NCI-H1048 (cell line): ENCODE measurements around the gene SOX10.

ENCODE experiments used
- DNase-seq: peaks from one replicate; lab custom pipeline; 2025; lab: John Stamatoyannopoulos, UW

Gene SOX10

DNA sequence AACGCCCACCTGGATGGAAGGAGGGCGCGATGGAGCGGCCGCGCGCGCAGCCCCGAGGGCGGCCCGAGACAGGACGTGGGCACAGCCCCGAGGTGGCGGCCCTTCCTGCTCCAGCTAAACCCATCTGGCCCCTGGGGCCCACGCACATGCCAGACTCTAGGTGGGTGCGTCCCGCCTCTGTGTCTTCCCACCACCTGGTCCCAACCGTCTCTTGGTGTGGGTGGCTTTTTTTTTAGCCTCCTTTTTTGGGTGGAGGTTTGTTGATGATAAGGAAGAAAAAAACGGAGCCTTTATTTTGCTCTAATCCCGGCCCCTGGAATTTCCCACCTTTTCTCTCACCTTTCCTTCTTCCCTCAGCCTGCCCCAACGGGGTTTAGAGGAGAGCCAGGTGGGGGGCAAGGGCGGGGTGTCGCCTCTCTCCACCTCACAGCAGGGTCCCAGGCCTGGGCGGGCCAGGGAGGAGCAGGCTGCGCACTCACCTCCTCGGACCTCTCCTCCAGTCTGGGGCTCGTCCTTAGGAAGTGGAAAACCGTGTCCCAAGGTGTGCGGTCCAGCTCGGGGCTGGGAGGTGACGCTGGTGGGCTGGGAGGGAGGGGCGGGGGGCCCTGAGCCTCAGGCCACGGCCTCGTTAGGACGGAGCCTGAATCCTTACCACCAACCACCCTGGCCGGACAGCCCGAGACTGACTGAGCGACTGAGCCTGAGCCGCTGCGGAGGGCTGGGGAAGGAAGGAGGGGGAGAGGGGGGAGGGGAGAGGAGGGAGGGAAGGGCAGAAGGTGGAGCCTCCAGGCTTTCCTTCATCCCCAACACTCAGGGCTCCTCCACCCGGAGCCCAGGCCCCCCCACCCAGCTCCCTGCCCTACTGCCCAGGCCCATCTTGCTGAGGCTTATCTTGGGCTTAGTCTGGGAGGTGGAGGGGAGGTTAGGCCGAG, at the start of gene SOX10:
SOX10 (minus strand) TSS at position 696 of the 932 bp plus-strand sequence. CDS start 771 bp downstream, outside the sequence.
- no peak for DNase-seq

DNA sequence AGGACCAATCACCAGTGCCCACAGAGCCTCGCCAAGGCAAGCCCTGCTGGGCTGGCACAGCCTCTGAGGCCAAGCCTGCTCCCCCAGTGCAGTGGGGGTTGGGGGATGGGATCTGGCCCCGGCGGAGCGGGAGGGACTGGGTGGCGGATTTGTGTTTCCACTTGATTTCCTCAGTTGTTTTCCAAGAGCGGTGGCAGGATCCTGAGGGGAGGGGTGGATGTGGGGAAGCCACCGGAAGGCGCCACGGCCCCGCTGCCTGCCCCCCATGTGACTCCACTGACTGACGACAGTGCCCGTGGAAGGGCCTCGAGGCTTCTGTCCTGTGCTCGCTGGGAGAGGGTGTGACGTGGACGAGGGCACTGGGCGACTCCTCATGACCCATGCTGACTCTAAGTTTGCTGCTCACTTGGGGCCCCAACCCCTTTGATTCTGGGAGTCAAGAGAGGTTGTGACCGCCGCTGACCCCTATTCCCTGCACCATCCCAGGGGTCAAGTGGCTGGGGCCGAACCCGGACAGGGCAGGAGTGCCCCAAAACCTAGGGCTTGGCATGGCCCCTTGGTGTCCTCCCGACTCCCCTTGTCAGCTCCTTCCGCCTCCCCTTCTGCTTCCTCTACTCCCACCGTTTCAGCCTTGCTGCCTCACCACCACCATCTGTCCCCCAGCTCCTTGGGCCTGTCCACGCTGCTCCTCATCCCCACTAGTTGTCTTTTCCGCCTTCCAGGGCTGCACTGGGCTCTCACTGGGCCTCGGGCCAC, 49.3 kb upstream of the SOX10 start:
- no peak for DNase-seq

DNA sequence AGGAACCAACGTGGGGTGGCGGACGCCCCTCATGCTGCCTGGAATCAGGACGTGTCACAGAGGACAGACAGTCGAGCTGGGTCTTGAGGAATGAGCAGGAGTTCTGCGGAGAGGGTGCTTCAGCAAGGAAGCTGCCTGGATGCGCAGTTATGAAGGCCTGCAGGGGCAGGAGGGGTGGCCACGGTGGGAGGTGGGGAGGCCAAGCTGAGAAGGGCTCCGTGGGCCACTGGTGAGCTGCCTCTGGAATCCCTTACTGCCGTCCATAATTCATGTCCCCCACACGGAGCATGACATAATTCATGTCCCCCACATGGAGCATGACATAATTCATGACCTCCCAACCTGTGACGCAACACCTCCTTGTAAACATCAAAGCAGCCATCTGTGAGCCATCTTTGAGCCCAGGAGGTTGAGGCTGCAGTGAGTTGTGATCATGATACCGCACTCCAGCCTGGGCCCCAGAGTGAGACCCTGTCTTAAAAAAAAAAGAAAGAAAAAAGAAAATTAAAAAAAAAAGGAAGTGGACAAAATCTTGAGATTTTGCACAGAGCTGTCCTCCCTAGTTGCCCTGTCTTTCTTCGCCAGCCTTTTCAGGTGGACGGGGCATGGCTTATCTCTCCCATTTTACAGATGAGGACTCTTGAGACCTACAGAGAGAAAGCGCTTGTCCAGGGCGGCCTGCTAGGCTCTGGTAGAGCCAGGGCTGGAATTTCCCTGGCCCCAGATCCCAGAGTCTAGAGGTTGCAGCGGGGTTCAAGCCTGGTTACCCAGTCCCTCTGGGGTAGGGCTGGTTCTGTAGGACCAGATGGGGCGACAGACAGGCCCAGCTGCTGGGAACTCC, 48.5 kb upstream of the SOX10 start:
- no peak for DNase-seq

DNA sequence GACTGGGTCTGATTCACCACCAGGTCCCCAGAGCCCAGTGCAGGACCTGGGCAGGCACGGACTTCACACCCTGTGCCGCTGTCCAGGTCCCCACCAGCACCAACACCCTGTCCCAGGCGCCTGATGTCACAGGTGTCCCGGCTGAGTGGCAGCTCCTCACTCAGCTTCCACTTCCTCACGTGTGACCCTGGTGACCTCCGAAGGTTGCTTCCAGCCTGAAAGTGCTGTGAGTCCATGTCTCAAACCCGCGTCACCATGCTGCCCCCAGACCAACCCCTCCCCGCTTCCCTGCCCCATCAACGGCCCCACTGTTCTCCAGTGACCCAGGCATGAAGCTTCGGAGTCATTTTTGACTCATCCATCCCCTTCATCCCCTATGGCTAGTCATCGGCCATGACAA, 47.1 kb upstream of the SOX10 start:
- DNase-seq, result no peak

DNA sequence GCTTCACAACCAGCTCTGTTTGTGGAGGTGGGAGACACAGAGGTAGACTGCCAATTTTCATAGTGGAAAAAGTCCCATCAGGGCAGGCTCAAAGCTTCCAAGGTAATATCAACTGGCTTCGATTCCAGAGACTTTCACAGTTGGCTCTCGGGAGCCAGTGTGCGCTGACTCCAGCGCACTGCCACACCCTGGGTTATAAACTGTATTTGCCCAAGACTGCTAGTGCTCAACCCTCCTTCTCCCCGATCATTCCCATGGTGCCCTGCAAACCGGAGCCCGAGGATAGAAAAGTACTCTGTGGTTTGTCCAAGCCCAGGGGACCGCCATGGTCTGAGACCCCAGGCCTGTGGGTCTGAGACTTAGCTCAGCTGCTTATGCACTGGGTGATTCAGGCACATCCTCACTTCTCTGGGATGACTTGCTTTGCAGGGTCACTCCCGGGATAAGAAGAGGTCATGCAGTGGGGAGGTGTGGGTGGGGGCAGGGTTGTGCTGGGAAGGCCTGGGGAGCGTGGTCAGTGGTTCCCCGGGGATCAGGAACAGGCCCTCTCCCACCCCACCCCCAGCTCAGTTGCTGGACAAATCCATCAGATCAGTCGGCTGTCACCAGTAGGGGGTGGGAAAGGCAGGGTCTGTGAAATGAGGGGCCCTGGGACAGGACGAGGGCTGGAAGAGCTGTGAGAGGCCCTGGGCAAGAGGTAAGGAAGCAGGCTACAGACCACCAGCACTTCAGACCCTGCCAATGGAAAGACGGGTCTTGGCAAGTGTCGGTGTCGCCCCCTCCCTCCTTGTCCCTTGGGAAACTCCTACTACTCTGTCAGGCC, 46.2 kb upstream of the SOX10 start:
- DNase-seq, result no peak

DNA sequence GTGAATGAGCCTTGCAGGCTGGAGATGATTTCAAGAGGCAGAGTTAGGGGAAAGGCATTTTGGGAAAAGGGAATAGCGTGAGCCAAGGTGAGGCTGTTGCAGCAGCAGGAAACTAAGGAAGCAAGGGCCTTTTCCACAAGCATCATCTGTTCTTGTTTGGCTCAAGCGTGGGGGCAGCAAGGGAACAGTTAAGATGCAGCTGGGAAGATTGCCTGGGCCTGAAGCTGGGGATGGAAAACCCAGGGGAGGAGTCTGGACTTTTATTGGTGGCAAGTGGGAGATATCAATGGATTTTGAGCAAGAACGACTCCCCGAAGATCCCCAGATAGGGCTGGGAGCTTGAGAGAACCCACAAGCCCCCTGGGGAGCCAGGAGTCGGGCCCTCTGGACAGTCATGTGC, 45.5 kb upstream of the SOX10 start:
- DNase-seq, result no peak

DNA sequence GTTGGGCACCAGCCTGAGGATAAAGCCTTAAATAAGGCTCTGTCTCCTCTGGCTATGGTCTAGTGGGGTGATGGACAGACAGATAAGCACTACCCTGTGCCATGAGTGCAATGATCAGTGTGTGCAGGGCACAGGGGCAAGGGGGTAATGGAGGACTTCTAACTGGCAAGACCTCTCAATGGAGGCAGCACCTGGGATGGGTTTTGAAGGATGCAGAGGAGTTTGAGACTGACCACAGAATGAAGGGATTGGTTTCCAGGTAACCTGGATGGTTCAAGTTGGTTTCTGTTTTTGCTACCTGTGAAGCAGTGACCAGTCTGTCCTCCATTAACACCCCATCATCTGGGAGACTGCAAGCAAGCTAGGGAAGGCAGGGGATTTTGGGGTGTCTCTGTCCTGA, 45.0 kb upstream of the SOX10 start:
- no peak for DNase-seq

DNA sequence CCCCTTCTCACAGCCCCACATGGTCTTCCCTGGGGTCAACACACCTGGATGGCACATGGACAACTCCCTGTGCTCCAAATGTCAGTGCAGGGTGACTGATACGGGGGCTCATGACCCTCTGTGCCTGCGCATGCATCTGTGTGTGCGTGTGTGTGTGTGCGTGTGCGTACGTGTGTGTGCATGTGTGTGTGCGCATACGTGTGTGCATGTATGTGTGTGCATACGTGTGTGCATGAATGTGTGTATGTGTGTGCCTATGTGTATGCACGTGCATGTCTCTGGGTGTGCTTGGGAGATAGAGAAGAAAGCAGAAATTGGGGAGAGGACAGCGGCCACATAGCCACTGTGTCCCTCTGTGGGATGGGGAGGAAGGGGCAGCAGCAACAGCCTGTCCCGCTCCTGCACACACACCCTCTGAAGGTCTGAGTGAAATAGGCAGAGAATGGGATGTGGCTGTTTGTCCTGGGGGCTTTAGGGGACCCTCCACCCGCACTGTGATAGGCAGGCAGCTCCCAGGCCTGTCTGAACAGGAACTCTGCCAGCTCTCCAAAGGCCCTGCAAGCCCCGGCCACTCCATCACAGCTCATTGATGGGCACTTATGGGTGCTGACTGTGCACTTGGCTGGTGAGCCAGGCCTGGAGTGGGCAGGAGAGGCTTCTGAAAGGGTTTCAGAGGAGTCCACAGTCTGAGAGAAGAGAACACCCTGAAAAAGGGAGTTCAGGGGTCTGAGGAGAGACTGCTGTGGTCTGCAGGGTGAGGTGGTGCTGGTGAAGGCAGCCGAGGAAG, 44.2 kb upstream of the SOX10 start:
- DNase-seq, result no peak

DNA sequence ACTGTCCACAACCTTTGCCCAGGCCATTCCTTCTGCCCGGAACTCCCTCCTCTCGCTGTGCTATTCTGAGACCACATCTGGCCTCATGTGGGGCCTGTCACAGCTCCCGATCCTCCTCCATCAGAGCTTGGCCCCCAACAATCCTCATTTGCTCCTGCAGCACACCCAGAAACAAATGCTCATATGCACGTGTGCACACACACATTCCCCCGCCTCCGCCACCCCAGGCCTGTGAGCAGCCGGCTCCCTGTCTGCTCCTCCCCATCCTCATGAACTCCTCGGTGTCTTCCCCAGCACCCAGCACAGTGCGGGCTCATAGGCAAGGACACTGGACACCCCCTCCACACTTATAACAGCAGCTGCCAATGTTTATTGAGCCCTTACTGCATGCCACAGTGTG, 43.1 kb upstream of the SOX10 start:
- no peak for DNase-seq

DNA sequence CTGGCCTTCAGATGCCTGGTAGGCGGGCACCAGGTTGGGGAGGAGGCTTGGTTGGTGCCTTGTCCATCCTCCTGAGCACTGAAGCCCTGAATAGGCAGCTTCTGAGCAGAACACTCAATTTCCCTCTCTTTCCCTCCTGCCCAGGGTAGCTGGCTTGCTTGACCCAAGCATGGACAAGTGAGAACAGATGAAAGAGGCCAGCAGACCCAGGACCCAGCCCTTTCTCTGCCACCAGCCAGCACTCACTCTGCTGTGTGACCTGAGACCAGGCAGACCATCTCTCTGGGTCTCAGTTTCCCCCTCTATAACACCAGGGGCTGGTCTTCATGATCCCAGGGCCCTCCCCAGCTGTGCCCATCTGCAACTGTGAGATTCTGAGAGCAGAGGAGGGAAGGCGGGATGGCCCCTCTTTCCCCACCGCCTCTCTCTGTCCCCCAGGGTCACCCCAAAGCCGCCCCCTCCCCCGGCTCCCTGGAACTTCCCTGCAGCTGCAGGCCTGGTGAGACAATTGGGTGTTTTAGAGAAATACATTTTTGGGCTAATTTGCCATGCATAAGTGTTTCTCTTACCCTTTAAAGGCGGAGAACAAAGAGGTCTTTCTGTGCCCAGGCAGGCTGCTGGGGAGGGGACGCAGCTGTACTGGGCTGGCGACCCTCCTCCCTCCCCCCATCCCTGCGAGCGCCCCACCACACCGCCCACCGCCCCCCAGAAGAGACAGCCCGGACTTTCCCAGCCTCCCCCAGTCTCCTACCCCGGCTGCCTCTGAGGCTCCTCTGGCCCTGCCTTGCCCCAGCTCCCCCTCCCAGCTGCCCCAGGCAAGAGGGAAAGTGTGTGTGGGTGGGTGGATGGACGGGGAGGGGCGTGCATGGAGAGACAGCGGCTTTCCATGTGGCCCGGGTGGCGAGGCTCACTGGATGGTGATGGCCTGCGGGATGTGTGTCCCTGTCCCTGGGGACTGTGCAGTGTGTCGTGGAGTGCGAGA, 42.1 kb upstream of the SOX10 start:
- DNase-seq, result no peak

DNA sequence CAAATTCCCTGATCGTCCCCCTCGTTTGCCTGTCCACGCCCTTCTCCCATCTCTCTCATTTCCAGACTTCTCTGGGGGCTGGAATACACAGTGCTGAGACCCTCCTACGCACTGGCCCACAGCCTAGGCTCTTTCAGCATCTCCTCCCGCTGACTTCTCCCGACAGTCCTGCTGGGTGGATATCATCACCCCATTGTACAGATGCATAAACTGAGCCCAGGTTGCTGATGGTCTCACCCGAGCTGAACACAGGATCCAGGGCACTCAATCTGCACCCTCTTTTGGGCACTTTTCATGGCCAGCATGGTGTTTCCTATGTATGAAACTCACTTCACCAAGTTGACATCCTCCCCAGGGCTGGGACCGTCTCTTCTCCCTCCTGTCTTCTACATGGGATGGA, 41.2 kb upstream of the SOX10 start:
- no peak for DNase-seq

DNA sequence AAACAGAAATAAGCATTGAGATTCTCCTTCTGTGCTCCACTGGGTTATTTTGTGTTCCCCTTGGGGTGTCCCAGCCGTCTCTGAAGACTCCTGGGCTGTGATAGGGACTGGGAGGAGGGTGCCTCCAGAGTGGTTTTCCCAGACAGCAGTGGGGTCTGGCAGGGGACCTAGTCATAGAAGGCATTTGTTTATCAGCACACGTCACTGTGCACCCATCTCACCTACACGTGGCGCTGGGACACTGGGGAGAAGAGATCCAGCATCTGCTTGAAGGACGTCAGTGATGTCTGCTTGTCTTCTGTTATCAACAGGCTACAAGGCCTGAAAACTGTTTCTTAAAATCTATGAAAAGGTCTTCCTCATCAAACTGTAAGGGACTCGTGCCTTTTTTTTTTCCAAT, 38.7 kb upstream of the SOX10 start:
- no peak for DNase-seq

DNA sequence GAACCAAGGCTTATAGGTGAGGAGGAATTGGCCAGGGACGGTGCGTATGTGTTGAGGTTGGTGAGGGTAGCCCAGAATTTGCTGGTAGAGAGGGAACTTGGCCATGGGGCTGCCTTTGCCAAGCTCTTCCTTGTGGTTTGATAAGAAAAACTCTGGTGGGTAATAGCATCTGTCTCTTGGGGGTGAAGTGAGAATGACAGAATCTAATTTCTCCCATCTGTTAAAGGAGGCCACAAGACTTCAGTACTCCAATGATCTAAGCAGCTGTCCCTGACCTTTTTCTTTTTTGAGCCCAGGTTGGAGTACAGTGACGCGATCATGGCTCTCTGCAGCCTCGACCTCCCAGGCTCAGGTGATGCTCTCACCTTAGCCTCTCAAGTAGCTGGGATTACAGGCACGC, 36.9 kb upstream of the SOX10 start:
- no peak for DNase-seq

DNA sequence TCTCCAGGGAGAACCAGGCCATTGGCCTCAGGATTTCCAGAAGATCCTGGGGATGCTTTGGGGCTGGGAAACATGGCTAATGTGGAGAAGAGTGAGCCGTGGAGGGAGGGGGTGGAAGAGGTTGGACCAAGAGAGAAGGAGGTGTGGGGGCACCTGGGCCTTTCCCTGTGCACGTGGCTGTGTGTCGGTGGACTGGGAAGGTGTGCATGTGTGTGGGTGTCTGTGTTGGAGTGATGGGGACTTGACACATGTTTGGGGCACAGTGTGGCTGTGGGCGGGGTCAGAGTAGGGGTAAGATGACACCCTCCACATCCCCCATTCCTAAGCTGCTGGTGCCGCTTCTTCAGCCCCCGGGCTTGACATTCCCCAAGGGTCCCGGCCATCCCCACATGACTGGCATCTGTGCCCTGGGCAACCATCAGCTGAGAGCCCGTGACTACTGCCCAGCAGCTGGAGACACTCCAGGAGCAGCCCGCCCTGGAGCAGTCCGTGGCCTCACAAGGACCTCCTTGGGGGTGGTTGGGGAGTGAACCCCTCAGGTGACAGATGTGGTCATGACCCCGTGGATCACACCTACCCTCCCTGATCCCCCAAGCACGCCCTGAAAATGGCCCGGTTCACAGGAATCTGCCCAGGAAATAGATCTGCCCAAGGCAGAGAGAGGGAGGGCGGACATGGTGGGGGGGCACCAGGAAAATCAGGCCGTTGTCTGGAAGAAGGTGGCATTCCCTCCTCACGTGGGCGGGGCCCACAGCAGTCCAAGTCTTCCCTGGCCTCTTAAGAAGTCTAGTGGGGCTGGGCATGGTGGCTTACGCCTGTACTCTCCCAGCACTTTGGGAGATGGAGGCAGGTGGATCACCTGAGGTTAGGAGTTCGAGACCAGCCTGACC, 34.8 kb upstream of the SOX10 start:
- DNase-seq, result no peak

DNA sequence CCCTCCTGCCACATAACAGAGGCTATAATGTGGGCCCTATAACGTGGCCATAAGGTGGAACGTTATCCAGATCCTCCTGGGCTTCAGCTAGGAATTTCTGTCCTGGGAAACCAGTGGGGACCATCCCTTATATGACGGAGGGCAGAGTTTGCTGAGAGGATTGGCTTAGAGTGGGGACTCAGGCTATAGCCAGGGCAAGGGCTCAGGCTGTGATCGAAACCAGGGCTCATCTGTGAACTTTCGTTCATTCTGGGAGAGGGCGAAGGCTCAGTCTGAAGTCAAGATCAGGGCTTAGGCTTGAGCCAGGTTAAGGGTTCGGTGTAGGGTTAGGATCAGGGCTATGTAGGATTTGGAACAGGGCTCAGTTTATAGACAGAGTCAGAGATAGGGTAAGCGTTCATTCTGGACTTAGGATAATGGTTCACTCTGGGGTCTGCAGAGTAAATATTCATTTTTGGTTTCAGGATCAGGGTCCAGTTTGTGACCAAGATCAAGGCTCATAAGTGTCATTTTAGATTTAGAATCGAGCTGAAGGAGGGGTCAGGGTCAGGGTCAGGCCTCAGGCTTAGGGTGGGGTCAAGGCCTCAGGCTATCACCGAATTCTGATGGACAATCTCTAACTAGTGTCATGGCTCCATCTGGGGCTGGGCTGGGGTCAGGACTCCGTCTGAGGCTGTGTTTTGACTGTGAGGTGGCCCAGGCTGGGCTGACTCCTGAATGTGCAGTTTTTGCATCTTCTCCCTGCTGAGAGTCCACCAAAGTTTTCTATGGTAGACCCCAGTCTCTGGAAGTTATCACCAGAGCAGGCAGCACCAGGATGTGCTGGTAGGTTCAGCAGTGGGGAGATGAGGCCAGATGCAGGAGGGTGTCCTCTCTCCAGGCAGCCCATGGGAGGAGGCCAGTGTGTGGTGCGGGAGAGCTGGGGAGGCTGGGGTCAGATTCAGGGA, 33.9 kb upstream of the SOX10 start:
- DNase-seq, result no peak

DNA sequence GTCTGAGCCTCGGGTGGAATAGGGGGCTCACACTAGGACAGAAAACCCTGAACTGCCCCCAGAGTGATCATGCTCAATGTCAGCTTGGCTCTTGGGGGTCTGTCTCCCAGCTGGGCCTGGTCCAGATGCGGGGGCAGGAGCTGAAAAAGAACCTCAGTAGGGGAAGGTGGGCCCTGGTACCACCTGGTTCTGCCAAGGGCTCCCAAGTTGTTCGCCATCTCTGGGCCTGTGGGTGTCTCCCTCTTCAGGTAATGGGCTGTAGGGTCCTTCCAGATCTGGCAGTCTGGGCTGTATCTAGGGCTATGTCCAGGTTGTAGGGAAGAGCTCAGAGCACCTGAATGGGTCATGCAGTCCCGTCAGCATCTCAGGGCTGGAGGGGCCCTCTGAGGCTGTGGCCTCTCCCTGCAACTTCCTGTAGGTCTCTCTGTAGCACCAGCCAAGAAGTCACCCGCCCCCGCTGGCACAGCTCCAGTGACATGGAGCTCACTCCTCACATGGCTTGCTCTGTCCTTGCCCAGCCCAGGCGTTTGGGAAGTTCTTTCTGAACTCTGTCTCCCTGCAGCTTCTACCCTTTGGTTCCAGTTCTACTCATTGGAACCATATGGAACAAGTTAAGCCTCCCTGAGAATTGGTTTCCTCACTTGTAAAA, 33.0 kb upstream of the SOX10 start:
- no peak for DNase-seq
